BLaER1 treated with 17β-estradiol and CSF1 and Interleukin-3, amounts not matched to agents 10 nM and 100 nM (cell line): ENCODE measurements around the gene BABAM2.
A peak's percentile ranks its signal among the peaks of the same experiment; 100 is the strongest.
"Not testable (repeated sequence)": the region's sequence is repeated elsewhere in the genome, so short reads cannot be mapped to it uniquely, and the experiment has no call there.

Experiments used
- H3K27ac ChIP-seq, 11 experiments: shearing (Covaris generic); formaldehyde crosslinking; 2 replicates each; pipeline ENCODE4 v1.8.1; 2022
- H3K27me3 ChIP-seq, 11 experiments: shearing (Covaris generic); formaldehyde crosslinking; 2 replicates each; pipeline ENCODE4 v1.8.1; 2022
- H3K36me3 ChIP-seq, 11 experiments: shearing (Covaris generic); formaldehyde crosslinking; 2 replicates each; pipeline ENCODE4 v1.8.1; 2022
- H3K4me1 ChIP-seq, 10 experiments: shearing (Covaris generic); formaldehyde crosslinking; 2 replicates each; pipeline ENCODE4 v1.8.1; 2022
- H3K4me2 ChIP-seq, 11 experiments: shearing (Covaris generic); formaldehyde crosslinking; 2 replicates each; pipeline ENCODE4 v1.8.1; 2022
- H3K4me3 ChIP-seq, 10 experiments: shearing (Covaris generic); formaldehyde crosslinking; 2 replicates each; pipeline ENCODE4 v1.8.1; 2022
- H3K9ac ChIP-seq, 11 experiments: shearing (Covaris generic); formaldehyde crosslinking; 2 replicates each; pipeline ENCODE4 v1.8.1; 2022
- H3K9me3 ChIP-seq, 11 experiments: shearing (Covaris generic); formaldehyde crosslinking; replicated peaks in 1 of 11; 2 replicates each; pipeline ENCODE4 v1.8.1; 2022
- H4K20me1 ChIP-seq, 11 experiments: shearing (Covaris generic); formaldehyde crosslinking; 2 replicates each; pipeline ENCODE4 v1.8.1; 2022
- Cebpa-rat ChIP-seq, 11 experiments: shearing (Covaris generic); IDR thresholded peaks; 2 replicates each; pipeline ENCODE4 v1.8.1; 2022

BABAM2 gene

GRCh38 chr2:27856386-27856785 is 34.1 kb upstream of the BABAM2 start:
- no peak for TF ChIP-seq Cebpa-rat (IDR thresholded peaks at IDR 0.05)
- 0 out of 22 replicates have a peak, but pooled peaks cover 0 to 4% (median 0%) of the 10 kb centered on the region in 11 experiments for H3K36me3 ChIP-seq
- no peaks in the 10 kb centered on the region for H3K27me3 ChIP-seq
- no peaks in the 10 kb centered on the region for H4K20me1 ChIP-seq
- H3K9me3 ChIP-seq: peaks cover 13 to 27% (median 20%) of the 10 kb centered on the region in 11 experiments
- H3K9ac ChIP-seq: no peak overlapping the region
- H3K4me3 ChIP-seq: no peak overlapping the region
- H3K4me1 ChIP-seq: peaks cover 0 to 40% (median 25%) of the 10 kb centered on the region in 10 experiments; a peak in 12 of 20 replicates
- H3K27ac ChIP-seq: no peak overlapping the region
- H3K4me2 ChIP-seq: peak overlapping the region in 4 of 11 experiments; percentile 8 to 35 (median 12); a peak in 6 of 22 replicates

- Histone ChIP-seq H3K9me3 (peaks cover 13 to 27% (median 20%) of the 10 kb centered on the region in 11 experiments), H3K9ac (no peak overlapping the region), H3K36me3 (0 out of 22 replicates have a peak, but pooled peaks cover 0 to 4% (median 0%) of the 10 kb centered on the region in 11 experiments), H4K20me1 (no peaks in the 10 kb centered on the region), H3K27me3 (no peaks in the 10 kb centered on the region), H3K4me2 (no peak overlapping the region), H3K27ac (no peak overlapping the region), H3K4me1 (peaks cover 0 to 42% (median 25%) of the 10 kb centered on the region in 10 experiments; a peak in 12 of 20 replicates), H3K4me3 (no peak overlapping the region)
- TF ChIP-seq Cebpa-rat (IDR thresholded peaks at IDR 0.05): no peak
Measured at GRCh38 chr2:27856956-27857355, 33.6 kb upstream of the BABAM2 start.

- Histone ChIP-seq H3K27ac (no peak overlapping the region), H3K9me3 (peaks cover 13 to 27% (median 20%) of the 10 kb centered on the region in 11 experiments), H3K27me3 (no peaks in the 10 kb centered on the region), H3K4me1 (peaks cover 0 to 42% (median 25%) of the 10 kb centered on the region in 10 experiments; a peak in 12 of 20 replicates), H3K36me3 (0 out of 22 replicates have a peak, but pooled peaks cover 0 to 4% (median 0%) of the 10 kb centered on the region in 11 experiments), H3K9ac (no peak overlapping the region), H4K20me1 (no peaks in the 10 kb centered on the region), H3K4me3 (no peak overlapping the region), H3K4me2 (no peak overlapping the region)
- no peak for TF ChIP-seq Cebpa-rat (IDR thresholded peaks at IDR 0.05)
Measured at GRCh38 chr2:27857417-27858172, 32.9 kb upstream of the BABAM2 start.

- Histone ChIP-seq H3K9me3 (peaks cover 13 to 20% (median 17%) of the 10 kb centered on the region in 11 experiments), H3K4me3 (no peak overlapping the region), H3K4me1 (peaks cover 0 to 42% (median 25%) of the 10 kb centered on the region in 10 experiments; a peak in 12 of 20 replicates), H4K20me1 (no peaks in the 10 kb centered on the region), H3K4me2 (peak overlapping the region in 4 of 11 experiments; percentile 30 to 48 (median 40); a peak in 7 of 22 replicates), H3K36me3 (0 out of 22 replicates have a peak, but pooled peaks cover 0 to 4% (median 0%) of the 10 kb centered on the region in 11 experiments), H3K27ac (peak overlapping the region in 2 of 11 experiments; percentile 32 to 37; a peak in 3 of 22 replicates), H3K27me3 (no peaks in the 10 kb centered on the region), H3K9ac (no peak overlapping the region)
- TF ChIP-seq Cebpa-rat (IDR thresholded peaks at IDR 0.05): no peak
Measured at GRCh38 chr2:27860111-27860510, 30.4 kb upstream of the BABAM2 start.

- H3K9ac ChIP-seq: no peak overlapping the region
- H3K36me3 ChIP-seq: 0 out of 22 replicates have a peak, but pooled peaks cover 0 to 2% (median 0%) of the 10 kb centered on the region in 11 experiments
- H3K4me1 ChIP-seq: peaks cover 0 to 46% (median 19%) of the 10 kb centered on the region in 10 experiments; a peak in 11 of 20 replicates
- no peaks in the 10 kb centered on the region for H3K27me3 ChIP-seq
- no peaks in the 10 kb centered on the region for H4K20me1 ChIP-seq
- no peak for TF ChIP-seq Cebpa-rat (IDR thresholded peaks at IDR 0.05)
- peaks cover 2 to 6% (median 3%) of the 10 kb centered on the region in 11 experiments; a peak in 21 of 22 replicates for H3K9me3 ChIP-seq
- no peak overlapping the region for H3K4me3 ChIP-seq
- no peak overlapping the region for H3K4me2 ChIP-seq
- no peak overlapping the region for H3K27ac ChIP-seq
Measured at GRCh38 chr2:27863146-27863545, 27.4 kb upstream of the BABAM2 start.

- H3K9me3 ChIP-seq, H3K27ac ChIP-seq, H3K9ac ChIP-seq, H4K20me1 ChIP-seq, H3K36me3 ChIP-seq, H3K4me3 ChIP-seq, H3K4me2 ChIP-seq, H3K27me3 ChIP-seq: not testable (repeated sequence)
- peaks cover 0 to 40% (median 15%) of the 10 kb centered on the region in 10 experiments; a peak in 11 of 20 replicates for H3K4me1 ChIP-seq
Measured at GRCh38 chr2:27863955-27864354, 26.6 kb upstream of the BABAM2 start.

GRCh38 chr2:27866237-27866636 is 24.3 kb upstream of the BABAM2 start:
- no peaks in the 10 kb centered on the region for H3K27me3 ChIP-seq
- no peaks in the 10 kb centered on the region for H3K9me3 ChIP-seq
- no peaks in the 10 kb centered on the region for H4K20me1 ChIP-seq
- H3K4me3 ChIP-seq: no peak overlapping the region
- H3K4me2 ChIP-seq: peak overlapping the region in 1 of 11 experiments; percentile 7; a peak in 1 of 22 replicates
- H3K36me3 ChIP-seq: no peaks in the 10 kb centered on the region
- H3K27ac ChIP-seq: no peak overlapping the region
- peaks cover 0 to 17% (median under 1%) of the 10 kb centered on the region in 10 experiments; a peak in 8 of 20 replicates for H3K4me1 ChIP-seq
- no peak for TF ChIP-seq Cebpa-rat (IDR thresholded peaks at IDR 0.05)
- no peak overlapping the region for H3K9ac ChIP-seq

- TF ChIP-seq Cebpa-rat (IDR thresholded peaks at IDR 0.05): peak in 1 of 11 experiments; percentile 7; a peak in 1 of 22 replicates
- Histone ChIP-seq H3K9ac (no peak overlapping the region), H3K36me3 (no peaks in the 10 kb centered on the region), H3K4me1 (peaks cover 0 to 16% (median 0%) of the 10 kb centered on the region in 10 experiments; a peak in 6 of 20 replicates), H3K9me3 (0 out of 22 replicates have a peak, but pooled peaks cover 0 to 5% (median 0%) of the 10 kb centered on the region in 11 experiments), H3K4me2 (no peak overlapping the region), H4K20me1 (no peaks in the 10 kb centered on the region), H3K4me3 (no peak overlapping the region), H3K27ac (no peak overlapping the region), H3K27me3 (no peaks in the 10 kb centered on the region)
Measured at GRCh38 chr2:27869763-27870162, 20.8 kb upstream of the BABAM2 start.

- Histone ChIP-seq H3K4me3 (no peak overlapping the region), H4K20me1 (no peaks in the 10 kb centered on the region), H3K27me3 (no peaks in the 10 kb centered on the region), H3K4me2 (no peak overlapping the region), H3K9ac (no peak overlapping the region), H3K36me3 (peaks cover 0 to 2% (median 0%) of the 10 kb centered on the region in 11 experiments; a peak in 1 of 22 replicates), H3K4me1 (peaks cover 0 to 9% (median 0%) of the 10 kb centered on the region in 10 experiments; a peak in 6 of 20 replicates), H3K9me3 (peaks cover 0 to 8% (median under 1%) of the 10 kb centered on the region in 11 experiments; a peak in 11 of 22 replicates), H3K27ac (no peak overlapping the region)
- no peak for TF ChIP-seq Cebpa-rat (IDR thresholded peaks at IDR 0.05)
Measured at GRCh38 chr2:27870724-27871123, 19.8 kb upstream of the BABAM2 start.
